GM23338 (cell line): ENCODE measurements around the gene ART4.

Experiments used
- CREB1 ChIP-seq: fragments of 250-450 bp; sonication (Bioruptor Pico); IDR thresholded peaks from 2 replicates; pipeline ENCODE4 v1.5.0; 2020; ENCODE audit warnings: low read depth, mild to moderate bottlenecking, moderate library complexity
- CTCF ChIP-seq, 2 experiments: fragments of 200-600 bp in 1 of 2; sonication (generic) in 1 of 2; conservative IDR thresholded peaks; 2 replicates each; pipeline versions ENCODE4 v1.5.1 to v1.6.1; 2016 to 2017; ENCODE audit warnings: antibody characterized with exemption in 2 of 2, low read depth in 2 of 2, mild to moderate bottlenecking in 2 of 2, moderate library complexity in 1 of 2
- EZH2 ChIP-seq: fragments of 200-600 bp; sonication (generic); IDR thresholded peaks from one replicate; pipeline ENCODE4 v1.8.0; 2017; ENCODE audit warnings: antibody characterized with exemption, mild to moderate bottlenecking, low read depth; ENCODE audit not compliant: unreplicated experiment
- JUNB ChIP-seq: IDR thresholded peaks from one replicate; pipeline ENCODE4 v1.6.1; 2016; ENCODE audit warnings: antibody characterized with exemption; ENCODE audit not compliant: unreplicated experiment
- NANOG ChIP-seq: IDR thresholded peaks from 2 replicates; pipeline ENCODE4 v1.6.1; 2016; ENCODE audit warnings: antibody characterized with exemption, borderline replicate concordance
- POLR2AphosphoS5 ChIP-seq: IDR thresholded peaks from 2 replicates; pipeline ENCODE4 v1.6.1; 2016; ENCODE audit warnings: antibody characterized with exemption, low read depth
- REST ChIP-seq: IDR thresholded peaks from one replicate; pipeline ENCODE4 v1.6.1; 2018; ENCODE audit warnings: antibody characterized with exemption; ENCODE audit not compliant: unreplicated experiment

- no peak for TF ChIP-seq REST
- TF ChIP-seq CTCF (conservative IDR thresholded peaks at IDR 0.05; ENCODE audit: low read depth in 2 of 2): no peak
- no peak for TF ChIP-seq POLR2AphosphoS5
- TF ChIP-seq EZH2: no peak
- no peak for TF ChIP-seq JUNB
- TF ChIP-seq CREB1 (CRISPR knock-in tag): no peak
- no peak for TF ChIP-seq NANOG
These were observed 2.8 kb upstream of the ART4 start for GRCh38 chr12:14846042-14846587.
